Prostate gland (tissue), 1 donor: ENCODE data around the gene RABEP2.

Source experiments
- POLR2A ChIP-seq: fragments of 450-650 bp; IDR thresholded peaks from one replicate; pipeline ENCODE4 v1.6.1; 2016; ENCODE audit warnings: antibody characterized with exemption, mild to moderate bottlenecking
- POLR2AphosphoS5 ChIP-seq: sonication (generic); formaldehyde crosslinking; IDR thresholded peaks from one replicate; pipeline ENCODE4 v1.6.1; 2017; ENCODE audit warnings: antibody characterized with exemption

- no peak for TF ChIP-seq POLR2A
- TF ChIP-seq POLR2AphosphoS5, result no peak
Measured at GRCh38 chr16:28877655-28878000, 47.4 kb downstream of the RABEP2 start.
